HepG2 (cell line): ENCODE data around the gene PLXNB2. TPM values are rescaled to one million over a fixed set of nuclear protein-coding genes. Genes with fewer than 3 reads are reported as not detected.

Source experiments
- ATAC-seq: fragments of 200-7000 bp; cut with Tn5 transposase; 3 replicates; pipeline ENCODE4 v1.9.1; 2020; ENCODE audit warnings: mild to moderate bottlenecking, moderate library complexity
- BruUV-seq: library from RNA; stranded (reverse); fragments of 400-500 nt; replicated peaks from 2 replicates; lab custom pipeline; 2021; lab: Mats Ljungman, UMichigan
- CTCF ChIA-PET: fragments of 300-600 bp; formaldehyde crosslinking; extraction: SDS; loops from one replicate; lab custom pipeline; 2021; ENCODE audit warnings: low total read pairs, inconsistent platforms, low intra/inter-chr PET ratio; lab: Yijun Ruan, JAX
- POLR2A ChIA-PET: fragments of 350-600 bp; sonication (Branson Sonifier 250); formaldehyde crosslinking; loops from one replicate; lab custom pipeline; 2020; ENCODE audit warnings: antibody characterized with exemption, inconsistent platforms; lab: Yijun Ruan, JAX
- DNase-seq: peaks from one replicate; pipeline ENCODE4 v3.0.0-alpha.2; 2015; ENCODE audit warnings: low spot score
- FAIRE-seq: peaks from 3 replicates; lab custom pipeline; 2011; peaks lifted over from hg19 to GRCh38; lab: Jason Lieb, UNC
- H2AFZ ChIP-seq: one replicate; pipeline ENCODE4 v1.6.1; 2011; ENCODE audit warnings: low read length, inconsistent platforms
- H3K27ac ChIP-seq: fragments of 300-600 bp; 3 replicates; pipeline ENCODE4 v1.8.0; 2011; ENCODE audit warnings: mixed run types, mild to moderate bottlenecking, mixed read lengths, low read length, inconsistent platforms; ENCODE audit not compliant: insufficient read depth; ENCODE audit errors: extremely low read length
- H3K27me3 ChIP-seq, 2 experiments: fragments of 200-600 bp in 1 of 2; 2 replicates in 1 of 2; 3 replicates in 1 of 2; pipeline versions ENCODE4 v1.6.0 to v1.8.0; 2011; ENCODE audit warnings: low read length in 2 of 2, mild to moderate bottlenecking in 2 of 2, moderate library complexity in 2 of 2, inconsistent platforms in 1 of 2; ENCODE audit not compliant: insufficient read depth in 2 of 2, control insufficient read depth in 1 of 2
- H3K36me3 ChIP-seq, 2 experiments: fragments of 200-600 bp in 1 of 2; replicated peaks in 1 of 2; 2 replicates in 1 of 2; 3 replicates in 1 of 2; pipeline versions ENCODE4 v1.5.1 to v1.8.0; 2011; ENCODE audit warnings: low read length in 2 of 2, inconsistent platforms in 1 of 2; ENCODE audit not compliant: insufficient read depth in 2 of 2, control insufficient read depth in 1 of 2
- H3K4me1 ChIP-seq: 2 replicates; pipeline ENCODE4 v1.5.1; 2012; ENCODE audit warnings: low read length, inconsistent platforms; ENCODE audit not compliant: insufficient read depth
- H3K4me2 ChIP-seq: 2 replicates; pipeline ENCODE4 v1.6.0; 2011; ENCODE audit warnings: low read depth, low read length, inconsistent platforms
- H3K4me3 ChIP-seq, 3 experiments: fragments of 200-600 bp in 1 of 3; sonication (generic), shearing (Covaris generic) in 1 of 3; replicated peaks in 1 of 3; 2 replicates each; pipeline ENCODE4 v1.5.1; 2011 to 2016; ENCODE audit warnings: low read length in 3 of 3, inconsistent platforms in 2 of 3, low read depth in 2 of 3, mild to moderate bottlenecking in 2 of 3, control low read depth in 1 of 3, mixed read lengths in 1 of 3; ENCODE audit not compliant: insufficient read depth in 1 of 3
- H3K79me2 ChIP-seq: one replicate; pipeline ENCODE4 v1.6.1; 2011; ENCODE audit warnings: low read length, inconsistent platforms; ENCODE audit not compliant: insufficient read depth
- H3K9ac ChIP-seq: 2 replicates; pipeline ENCODE4 v1.6.0; 2011; ENCODE audit warnings: mild to moderate bottlenecking, low read depth, low read length, inconsistent platforms; ENCODE audit not compliant: insufficient read depth
- H3K9me3 ChIP-seq: 2 replicates; pipeline ENCODE4 v1.5.1; 2012; ENCODE audit warnings: mild to moderate bottlenecking, low read length
- H4K20me1 ChIP-seq: 2 replicates; pipeline ENCODE4 v1.6.0; 2011; ENCODE audit warnings: inconsistent platforms, mild to moderate bottlenecking, low read length, moderate library complexity; ENCODE audit not compliant: insufficient read depth
- ARID2 ChIP-seq: sonication (generic); formaldehyde crosslinking; IDR thresholded peaks from 2 replicates; pipeline ENCODE4 v1.8.1; 2022; ENCODE audit warnings: mild to moderate bottlenecking, missing genetic modification reagents, borderline replicate concordance
- FOSL2 ChIP-seq: sonication (generic); formaldehyde crosslinking; IDR thresholded peaks from 2 replicates; pipeline ENCODE4 v1.4.0; 2020; ENCODE audit warnings: missing genetic modification reagents
- HDAC2 ChIP-seq: sonication (generic); formaldehyde crosslinking; IDR thresholded peaks from 2 replicates; pipeline ENCODE4 v1.4.0; 2020; ENCODE audit warnings: missing genetic modification reagents
- KDM2A ChIP-seq: sonication (generic); formaldehyde crosslinking; IDR thresholded peaks from 2 replicates; pipeline ENCODE4 v1.4.0; 2020; ENCODE audit warnings: low read depth, missing genetic modification reagents, borderline replicate concordance
- MYC ChIP-seq: sonication (generic); formaldehyde crosslinking; IDR thresholded peaks from 2 replicates; pipeline ENCODE4 v1.9.0; 2021; ENCODE audit warnings: missing genetic modification reagents, borderline replicate concordance
- NRL ChIP-seq: sonication (generic); formaldehyde crosslinking; IDR thresholded peaks from 2 replicates; pipeline ENCODE4 v1.5.0; 2020; ENCODE audit warnings: missing genetic modification reagents, mild to moderate bottlenecking, moderate library complexity, borderline replicate concordance
- SP5 ChIP-seq: IDR thresholded peaks from 2 replicates; pipeline ENCODE4 v1.6.1; 2016; ENCODE audit warnings: low read depth, borderline replicate concordance
- TRIM22 ChIP-seq: fragments of 450-650 bp; IDR thresholded peaks from 2 replicates; pipeline ENCODE4 v1.6.1; 2017
- U2AF1 ChIP-seq: fragments of 200-400 bp; formaldehyde crosslinking; optimal IDR thresholded peaks from 2 replicates; pipeline ENCODE3; 2017; ENCODE audit warnings: mild to moderate bottlenecking, low read depth, low read length
- ZFX ChIP-seq: sonication (generic); formaldehyde crosslinking; IDR thresholded peaks from 2 replicates; pipeline ENCODE4 v1.4.0; 2020; ENCODE audit warnings: mild to moderate bottlenecking, low read depth, missing genetic modification reagents, moderate library complexity
- ZHX2 ChIP-seq, 2 experiments: sonication (generic) in 1 of 2; formaldehyde crosslinking in 1 of 2; IDR thresholded peaks; 2 replicates each; pipeline versions ENCODE4 v1.6.1 to v1.9.0; 2014 to 2022; ENCODE audit warnings: antibody characterized with exemption in 1 of 2, borderline replicate concordance in 1 of 2, inconsistent platforms in 1 of 2, low read depth in 1 of 2, missing genetic modification reagents in 1 of 2
- ZNF484 ChIP-seq: sonication (generic); formaldehyde crosslinking; IDR thresholded peaks from 2 replicates; pipeline ENCODE4 v1.5.1; 2020; ENCODE audit warnings: mild to moderate bottlenecking, low read depth, missing genetic modification reagents, borderline replicate concordance
- ZNF790 ChIP-seq: sonication (generic); formaldehyde crosslinking; IDR thresholded peaks from 2 replicates; pipeline ENCODE4 v1.8.0; 2022; ENCODE audit warnings: missing genetic modification reagents, mild to moderate bottlenecking, borderline replicate concordance
- WGBS: methylation state at CpG from one replicate; pipeline ENCODE4 v1.1.6; 2017; ENCODE audit warnings: low lambda C conversion rate; 5-methylcytosine and 5-hydroxymethylcytosine counted together
- in situ Hi-C: cut with HindIII; loops from 2 replicates; pipeline ENCODE4 v1.10.0; 2017; ENCODE audit warnings: low pct_unique_long_range_greater_than_20kb; ENCODE audit not compliant: extremely low pct_ligation_motif_present
- intact Hi-C: fragments of 100-400 bp; cut with micrococcal nuclease; formaldehyde crosslinking; loops from one replicate; pipeline ENCODE4 v1.10.0; 2022; ENCODE audit not compliant: unreplicated experiment
- polyA plus RNA-seq, 8 experiments: library from polyadenylated mRNA; depleted of rRNA in 3 of 8; stranded (reverse) in 7 of 8; unstranded in 1 of 8; fragments of >200 nt; fragmentation: Illumina TruSeq in 4 of 8; extraction: Trizol in 4 of 8; gene quantifications; 2 replicates each; pipeline versions ENCODE4 v1.2.1 to v1.2.3, GENCODE V29; 2011 to 2016; ENCODE audit warnings: low read depth in 4 of 8, missing spikeins in 1 of 8, mixed read lengths in 1 of 8; ENCODE audit not compliant: insufficient read depth in 1 of 8
- total RNA-seq, 5 experiments: library from RNA; depleted of rRNA; stranded (reverse); fragments of >200 nt; fragmentation: Illumina TruSeq; extraction: Trizol; gene quantifications; 2 replicates each; pipeline ENCODE4 v1.2.3, GENCODE V29; 2016; ENCODE audit warnings: low read depth in 1 of 5
- TF ChIP-seq, protein P1 (sequence below): sonication (generic); formaldehyde crosslinking; IDR thresholded peaks from 2 replicates; pipeline ENCODE4 v1.4.0; 2020; ENCODE audit warnings: mild to moderate bottlenecking, missing genetic modification reagents

PLXNB2 gene
- total and polyA plus RNA-seq, 2 of the 13 experiments (the other 11 are each of a cell fraction or from before 2014, with no cell fraction given), result 32.6 to 68.9 TPM

- WGBS, result 60% methylated on average over 1 of the region's 7 CpGs
- Histone ChIP-seq H3K27ac (no peak overlapping the region), H3K4me3 (peak overlapping the region; percentile 2 to 74 (median 71); a peak in 3 of 6 replicates), H3K4me2 (peak overlapping the region; percentile 80), H3K36me3 (no peaks in the 10 kb centered on the region), H3K9ac (no peak overlapping the region; the same call in 1 of the 2 replicates), H2AFZ (no peak overlapping the region), H3K79me2 (no peaks in the 10 kb centered on the region), H3K9me3 (no peaks in the 10 kb centered on the region), H3K4me1 (peaks cover 40% of the 10 kb centered on the region), H4K20me1 (no peaks in the 10 kb centered on the region), H3K27me3 (peaks cover 10 to 36% of the 10 kb centered on the region in 2 experiments; a peak in 4 of 5 replicates)
- intact Hi-C loops, result no loop called here
- FAIRE-seq (no peak), DNase-seq (peak; percentile 28), ATAC-seq (peak; percentile 44)
- in situ Hi-C loops, result no loop called here
- BruUV-seq, result no TSS peak
- ChIA-PET CTCF (no interaction called here), POLR2A (interaction anchor here (1.1 to 2.4 kb wide), 7 partner anchors 10 to 283 kb away, joined by 3 to 10 read pairs (median 5); partner anchors contain the start of genes HDAC10, KLHDC7B, PLXNB2 and TUBGCP6)
- peak; percentile 53; the same call in 1 of the 2 replicates for TF ChIP-seq SP5 (CRISPR knock-in tag)
- TF ChIP-seq ZFX (CRISPR knock-in tag), result peak; percentile 44; the same call in 1 of the 2 replicates
- 0 out of 2 replicates have a peak, but pooled peaks have one; percentile 38 for TF ChIP-seq ARID2 (CRISPR knock-in tag)
- TF ChIP-seq U2AF1, result peak; percentile 11
- 0 out of 2 replicates have a peak, but pooled peaks have one; percentile 26 for TF ChIP-seq HDAC2 (CRISPR knock-in tag)
- 0 out of 2 replicates have a peak, but pooled peaks have one; percentile 47 for TF ChIP-seq NRL (CRISPR knock-in tag)
- no peak for TF ChIP-seq TRIM22
- TF ChIP-seq ZNF484 (CRISPR knock-in tag), result no peak
- TF ChIP-seq, protein P1, sequence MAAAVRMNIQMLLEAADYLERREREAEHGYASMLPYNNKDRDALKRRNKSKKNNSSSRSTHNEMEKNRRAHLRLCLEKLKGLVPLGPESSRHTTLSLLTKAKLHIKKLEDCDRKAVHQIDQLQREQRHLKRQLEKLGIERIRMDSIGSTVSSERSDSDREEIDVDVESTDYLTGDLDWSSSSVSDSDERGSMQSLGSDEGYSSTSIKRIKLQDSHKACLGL (CRISPR knock-in tag), result 0 out of 2 replicates have a peak, but pooled peaks have one; percentile 13
- 0 out of 2 replicates have a peak, but pooled peaks have one; percentile 23 for TF ChIP-seq ZHX2 (IDR thresholded peaks at IDR 0.05; ENCODE audit: low read depth)
- no peak for TF ChIP-seq ZHX2 (CRISPR knock-in tag; IDR thresholded peaks at IDR 0.05; ENCODE audit: borderline replicate concordance)
- no peak for TF ChIP-seq MYC (CRISPR knock-in tag)
- peak; percentile 20; the same call in 1 of the 2 replicates for TF ChIP-seq KDM2A (CRISPR knock-in tag)
- no peak for TF ChIP-seq ZNF790 (CRISPR knock-in tag)
- peak; percentile 62 for TF ChIP-seq FOSL2 (CRISPR knock-in tag)
Observed at GRCh38 chr22:50262460-50262911, 45.0 kb downstream of the PLXNB2 start.
